Inferior parietal cortex (tissue), 1 donor: Measurements from ENCODE around the gene TNFSF8.

Experiments used
- DNase-seq: peaks from one replicate; pipeline ENCODE4 v3.0.0-alpha.2; 2016; ENCODE audit errors: extremely low spot score

TNFSF8 gene

DNA sequence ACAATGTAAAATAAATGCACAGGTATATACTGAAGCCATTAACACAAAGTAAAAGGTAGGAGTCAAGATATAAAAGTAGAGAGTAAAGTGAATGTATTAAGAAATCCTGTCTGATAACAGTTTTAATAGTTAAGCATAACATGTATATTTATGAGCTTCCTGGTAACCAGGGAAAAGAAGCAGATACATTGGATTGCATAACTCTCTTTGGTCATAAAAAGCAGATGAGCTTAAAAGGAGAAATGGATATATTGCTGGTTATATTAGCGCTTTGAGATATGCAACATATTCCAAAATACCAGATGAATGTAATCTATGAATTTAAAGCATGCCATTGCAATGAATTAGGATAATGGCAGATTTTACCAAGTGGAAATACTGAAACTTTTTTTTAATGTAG lies 6.2 kb upstream of the TNFSF8 start:
- DNase-seq: no peak

DNA sequence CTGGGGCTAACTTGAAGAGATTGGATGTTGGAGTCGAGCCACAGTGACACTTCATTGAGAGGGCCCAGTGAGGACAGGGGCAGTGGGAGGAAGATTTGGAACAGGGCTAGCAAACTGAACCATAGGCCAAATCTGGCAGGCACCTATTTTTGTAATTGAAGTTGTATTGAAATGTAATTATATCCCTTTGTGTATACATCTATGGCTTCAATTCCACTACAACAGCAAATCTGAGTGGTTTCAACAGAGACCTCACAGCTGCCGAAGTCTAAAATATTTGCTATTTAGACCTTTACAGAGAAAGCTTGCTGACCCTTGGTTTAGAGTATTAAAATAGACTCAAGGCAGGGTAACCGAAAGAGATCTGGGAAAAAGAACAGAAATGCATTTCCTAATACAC lies 4.7 kb upstream of the TNFSF8 start:
- DNase-seq: no peak

DNA sequence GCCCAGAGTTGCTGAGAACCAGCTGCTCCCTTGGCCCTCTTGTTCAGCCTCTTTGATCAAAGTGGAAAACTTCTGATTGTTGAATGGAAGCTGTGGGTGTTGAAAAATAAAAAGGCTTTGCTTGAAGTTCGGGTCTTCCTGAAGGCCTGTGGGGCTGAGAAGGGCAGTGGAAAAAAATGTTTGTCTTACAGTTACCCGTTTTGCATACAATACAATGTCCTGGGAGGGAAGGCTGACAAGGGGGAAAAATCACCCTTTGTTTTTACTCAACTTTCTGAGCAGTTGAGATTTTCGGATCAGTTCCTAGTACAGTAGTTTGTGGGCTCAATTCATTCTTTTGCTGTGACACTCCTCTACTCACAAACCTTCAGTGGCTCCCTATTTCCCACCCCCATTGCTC lies 2.1 kb upstream of the TNFSF8 start:
- no peak for DNase-seq

DNA sequence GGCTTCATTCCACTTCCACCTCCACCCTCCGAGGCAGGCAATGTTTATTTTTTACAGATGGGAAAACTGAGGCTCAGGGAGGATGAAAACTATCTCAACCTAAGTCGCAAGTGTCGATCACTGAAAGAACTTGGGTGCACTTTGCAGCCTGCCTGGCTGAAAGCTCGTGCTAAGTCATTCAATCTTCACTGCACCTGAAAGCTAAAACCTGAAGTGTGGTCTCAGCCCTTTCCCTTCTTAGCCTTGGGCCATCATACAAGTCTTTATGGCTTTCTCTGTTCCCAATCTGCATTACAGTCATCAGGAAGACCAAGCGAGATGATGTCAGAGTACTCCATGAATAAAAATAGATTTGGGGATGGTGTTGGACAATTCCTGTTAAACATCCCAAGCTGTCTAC lies 1.0 kb upstream of the TNFSF8 start:
- no peak for DNase-seq

DNA sequence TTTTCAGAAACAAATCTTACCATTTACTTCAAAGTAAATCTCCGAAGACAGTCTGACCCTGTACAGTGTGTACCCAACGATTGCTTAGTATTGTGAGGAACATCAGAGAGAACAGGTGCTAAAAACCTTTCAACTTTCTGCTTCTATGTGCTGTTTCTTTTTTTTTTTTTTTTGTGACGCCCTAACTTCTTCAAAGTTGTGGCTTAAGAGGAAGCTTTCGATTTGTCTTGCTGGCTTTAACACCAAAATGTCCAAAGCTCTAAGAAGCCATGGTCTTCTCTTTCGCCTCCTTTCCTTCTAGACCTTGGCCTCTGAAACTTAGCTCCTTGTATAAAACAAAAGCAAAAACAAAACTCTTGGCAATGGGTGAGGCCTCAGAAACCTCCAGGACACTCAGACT lies 1.2 kb downstream of the TNFSF8 start:
- no peak for DNase-seq

DNA sequence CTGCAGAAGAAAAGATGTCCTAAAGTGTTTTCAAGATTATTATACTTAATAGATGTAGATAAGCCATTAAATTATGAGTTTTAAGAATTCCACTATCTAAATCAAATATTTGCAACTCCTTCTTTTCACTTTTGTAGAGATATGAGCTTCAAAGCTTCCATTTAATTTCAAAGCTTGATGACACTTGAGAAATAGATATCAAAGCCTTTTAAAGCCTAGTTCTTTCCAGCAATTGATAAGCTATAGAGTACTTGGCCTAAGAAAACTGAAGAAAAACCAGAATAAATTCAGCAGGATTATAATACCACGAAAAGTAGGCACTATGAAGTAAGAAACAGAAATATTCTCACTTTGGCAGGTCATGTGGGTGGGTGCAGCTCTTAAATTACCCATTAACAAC lies 1.7 kb downstream of the TNFSF8 start:
- DNase-seq: no peak

DNA sequence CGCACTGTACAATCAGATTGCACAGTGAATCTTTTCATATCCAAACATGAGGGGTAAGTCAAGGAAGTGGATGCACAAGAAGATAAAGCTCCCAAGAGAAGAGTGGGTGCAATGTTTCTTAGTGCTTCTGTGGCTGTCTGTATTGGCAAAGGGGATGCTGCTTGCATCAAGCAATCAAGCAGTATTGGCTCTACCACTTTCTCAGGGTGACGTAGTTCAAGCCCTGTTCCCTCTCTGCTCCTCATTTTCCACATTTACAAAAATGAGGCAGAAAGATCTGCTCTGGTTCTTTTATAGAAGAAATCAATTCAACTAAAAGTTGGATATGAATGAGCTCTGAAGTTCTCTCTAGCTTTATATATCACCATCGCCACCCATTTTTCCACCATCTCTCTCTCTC lies 2.3 kb downstream of the TNFSF8 start:
- no peak for DNase-seq

DNA sequence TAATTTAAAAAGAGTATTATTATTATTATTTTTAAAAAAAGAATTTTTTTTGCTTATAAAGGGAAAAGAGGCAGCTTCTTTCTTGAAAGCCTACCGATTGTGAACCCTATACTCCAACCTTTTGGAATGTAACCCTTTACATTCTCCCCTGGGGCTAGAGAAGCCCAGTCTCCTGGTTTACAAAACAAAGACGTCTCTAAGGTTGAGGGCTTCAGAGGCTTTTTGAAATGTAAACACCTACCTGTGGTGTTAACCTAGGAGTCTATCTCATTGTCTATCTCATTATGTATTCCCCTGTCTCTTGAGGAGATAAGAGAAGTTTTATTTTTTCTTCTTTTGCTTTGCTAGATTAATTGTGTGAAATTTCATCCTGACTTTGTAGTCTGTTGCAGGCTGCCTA lies 4.7 kb downstream of the TNFSF8 start:
- DNase-seq: no peak

DNA sequence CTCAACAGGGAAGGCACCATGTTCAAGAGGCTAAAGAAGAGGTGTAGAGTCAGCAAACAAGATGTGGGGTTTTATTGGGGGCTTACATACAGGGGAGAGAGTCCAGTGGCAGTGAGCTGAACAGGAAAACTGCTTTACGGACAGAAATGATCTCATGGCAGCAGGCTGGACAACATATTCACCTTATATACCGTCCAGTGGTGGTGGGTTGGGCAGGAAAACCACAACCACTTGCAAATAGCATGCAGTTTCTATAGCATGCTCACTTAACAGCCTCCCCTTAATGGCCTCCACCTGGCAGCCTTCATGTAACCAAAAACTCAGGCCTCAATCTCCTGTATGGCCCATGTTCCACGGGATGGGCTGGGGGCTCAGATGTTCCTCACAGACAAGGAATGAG lies 5.4 kb downstream of the TNFSF8 start:
- no peak for DNase-seq

DNA sequence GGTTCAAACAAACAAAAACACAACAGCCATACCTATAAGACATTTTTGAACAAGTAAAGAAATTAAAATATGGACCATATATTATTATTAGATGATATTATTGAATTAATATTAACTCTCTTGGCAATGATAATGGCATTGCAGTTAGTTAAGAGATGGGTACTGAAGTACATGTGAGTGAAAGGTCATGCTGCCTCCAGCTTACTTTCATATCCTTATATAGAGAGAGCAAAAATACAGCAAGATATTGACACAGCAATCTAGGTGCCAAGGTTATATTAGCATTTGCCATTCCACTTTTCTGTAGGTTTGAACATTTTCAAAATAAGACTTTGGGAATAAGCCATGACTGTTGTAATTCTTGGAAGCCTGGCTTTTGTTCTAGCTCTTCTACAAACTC lies 6.1 kb downstream of the TNFSF8 start:
- DNase-seq: no peak

DNA sequence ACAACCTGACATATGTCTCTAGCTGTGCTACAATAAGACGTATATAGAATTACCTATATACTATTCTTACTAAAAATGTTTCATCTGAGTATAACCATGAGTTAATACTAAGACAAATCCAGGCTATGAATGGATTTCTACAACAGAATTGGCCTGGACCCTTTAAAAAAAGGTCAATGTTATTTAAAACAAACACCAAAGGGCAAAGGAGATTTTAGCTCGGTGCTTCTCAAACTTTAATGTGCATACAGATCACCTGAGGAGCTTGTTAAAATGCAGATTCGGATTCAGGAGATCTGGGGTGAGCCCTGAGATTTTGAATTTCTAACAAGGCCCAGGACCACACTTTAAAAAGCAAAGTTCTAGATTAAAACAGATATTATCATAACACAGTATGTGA lies 6.5 kb downstream of the TNFSF8 start:
- no peak for DNase-seq

DNA sequence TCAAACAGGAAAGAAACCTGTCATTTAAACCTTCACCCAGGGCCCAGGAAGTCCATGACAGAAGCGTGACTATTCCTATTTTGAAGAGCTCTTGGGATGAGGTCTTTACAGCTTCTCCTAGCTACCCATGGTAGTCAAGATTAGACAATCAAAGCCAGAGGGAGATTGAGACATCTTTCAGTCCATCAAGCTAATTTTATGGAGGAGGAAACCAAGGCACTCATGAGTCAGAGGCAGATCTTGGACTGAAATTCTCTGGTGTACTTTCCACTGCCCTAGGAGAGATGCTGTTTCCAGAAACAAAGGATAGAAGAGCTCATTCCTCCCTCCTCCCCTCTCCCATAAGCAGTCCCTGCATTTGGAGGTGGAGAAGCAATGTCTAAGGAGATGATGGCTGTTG lies 9.2 kb downstream of the TNFSF8 start:
- DNase-seq: no peak

DNA sequence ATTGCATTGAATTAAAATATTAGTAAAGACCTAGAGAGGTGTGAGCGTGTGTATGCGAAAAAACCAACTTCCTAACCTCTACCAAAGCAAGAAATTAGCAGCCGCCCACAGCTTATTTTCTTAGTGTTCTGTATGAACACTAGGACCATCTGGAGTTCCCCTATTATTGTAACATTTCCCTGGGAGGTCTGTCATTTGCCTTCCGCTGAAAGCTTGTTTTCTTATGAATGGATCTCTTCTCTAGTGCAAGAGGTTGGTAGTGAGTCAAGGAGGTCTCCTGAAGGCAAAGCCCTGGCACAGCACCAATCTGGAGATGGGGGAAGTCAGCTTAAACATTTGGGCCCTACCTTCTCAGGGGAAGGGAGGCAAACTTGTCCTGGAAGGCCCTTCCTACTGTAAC lies 10.8 kb downstream of the TNFSF8 start:
- no peak for DNase-seq

DNA sequence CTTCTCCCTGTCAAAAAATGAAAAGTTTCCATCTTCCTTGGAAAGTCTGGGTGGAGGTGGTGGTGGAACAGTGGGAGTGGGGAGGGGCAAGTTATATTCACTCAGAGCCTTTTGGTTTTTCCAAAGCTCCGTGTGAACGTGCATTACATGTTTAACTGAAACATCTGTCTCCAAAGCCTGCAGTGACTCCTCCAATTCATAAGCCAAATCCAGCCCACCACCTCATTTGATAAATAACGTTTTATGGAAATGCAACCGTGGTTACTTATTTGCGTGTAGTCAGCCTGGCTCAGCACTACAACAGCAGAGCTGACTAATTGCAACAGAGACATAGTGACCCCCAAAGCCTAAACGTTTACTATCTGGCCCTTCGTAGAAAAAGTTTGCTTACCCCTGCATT lies 13.9 kb downstream of the TNFSF8 start:
- DNase-seq: no peak

DNA sequence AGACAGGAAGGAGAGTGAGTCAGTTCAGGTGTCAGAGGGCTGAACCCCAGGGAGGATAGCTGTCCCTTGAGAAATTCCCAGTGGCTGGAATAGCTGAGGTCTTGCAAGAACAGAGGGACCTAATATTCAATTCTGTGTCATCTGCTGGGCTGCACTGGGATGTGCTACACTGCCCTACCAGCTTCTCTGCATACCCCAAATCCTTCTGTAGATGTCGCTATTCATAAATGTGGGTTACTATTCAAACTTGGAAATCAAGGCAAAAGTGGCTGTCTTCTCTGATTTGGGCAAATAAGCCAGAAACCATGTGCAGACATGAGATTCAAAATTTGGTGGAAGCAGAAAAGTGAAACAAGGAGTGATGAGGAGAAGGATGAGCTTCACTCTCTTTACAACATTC lies 16.3 kb downstream of the TNFSF8 start:
- no peak for DNase-seq

DNA sequence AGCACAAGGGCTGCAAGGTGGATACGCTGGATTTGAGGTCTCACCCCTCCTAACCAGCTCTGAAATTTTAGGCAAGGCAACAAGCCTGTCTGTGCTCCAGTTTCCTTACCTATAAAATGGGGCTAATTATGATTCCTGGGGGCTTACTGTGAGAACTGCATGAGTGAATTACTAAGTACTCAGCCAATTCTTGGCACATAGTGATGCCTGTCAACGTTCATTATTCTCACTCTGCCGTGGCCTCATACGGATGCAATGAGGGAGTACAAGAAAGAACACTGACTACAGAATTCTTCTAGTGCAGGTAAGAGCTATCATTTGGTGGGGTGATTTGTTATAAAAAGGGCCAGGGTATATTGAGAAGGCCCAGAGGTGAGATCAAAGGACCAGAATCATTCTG lies 16.7 kb downstream of the TNFSF8 start:
- DNase-seq: no peak

DNA sequence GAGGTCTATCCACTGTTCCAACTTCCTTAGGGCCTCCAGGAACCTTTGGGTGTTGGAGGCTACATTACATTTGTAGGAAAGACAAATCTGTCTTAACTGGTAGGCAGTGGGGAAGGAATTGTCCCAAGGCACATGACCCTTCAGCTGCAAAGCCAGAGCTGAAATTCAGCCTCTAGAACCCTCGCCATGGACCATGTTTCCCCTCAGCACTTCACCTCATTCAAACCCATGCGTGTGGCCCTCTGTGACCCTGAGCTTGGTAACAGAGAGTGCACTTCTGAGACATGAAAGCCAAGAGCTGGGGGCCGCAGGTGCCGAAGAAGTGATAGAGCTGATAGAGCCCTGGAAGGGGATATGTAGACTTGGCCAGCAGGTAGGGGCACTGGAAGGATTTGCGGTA lies 17.2 kb downstream of the TNFSF8 start:
- no peak for DNase-seq

DNA sequence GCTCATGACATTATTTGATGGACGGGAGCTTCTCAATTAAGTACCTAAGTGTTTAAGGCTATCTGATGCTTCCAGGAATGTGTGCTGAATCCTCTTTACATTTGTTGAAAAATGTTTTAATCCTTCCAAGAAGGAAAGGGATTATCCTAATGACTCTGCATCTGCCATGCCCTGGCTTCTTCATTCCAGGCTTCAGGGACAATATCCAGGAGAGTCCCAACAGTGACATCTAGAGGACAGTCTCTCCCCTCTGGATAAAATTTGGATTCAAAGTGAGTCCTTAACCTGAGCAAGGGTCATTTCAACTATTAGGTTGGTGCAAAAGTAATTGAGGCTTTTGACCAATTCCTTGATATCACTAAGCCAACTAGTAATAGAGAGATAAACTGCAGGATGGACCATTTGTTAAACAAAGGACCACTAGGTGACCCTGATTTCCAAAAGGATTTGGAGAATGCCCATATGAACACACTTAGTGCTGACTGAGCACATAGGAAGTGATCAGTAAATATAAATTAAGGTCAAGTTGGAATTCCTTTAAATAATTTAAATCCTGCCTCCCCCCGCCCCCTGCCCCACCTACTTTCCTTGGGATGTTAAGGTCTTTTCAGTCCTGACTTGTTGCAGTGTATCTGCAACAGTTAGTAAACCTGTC lies 19.1 kb downstream of the TNFSF8 start:
- peak; percentile 76 for DNase-seq

DNA sequence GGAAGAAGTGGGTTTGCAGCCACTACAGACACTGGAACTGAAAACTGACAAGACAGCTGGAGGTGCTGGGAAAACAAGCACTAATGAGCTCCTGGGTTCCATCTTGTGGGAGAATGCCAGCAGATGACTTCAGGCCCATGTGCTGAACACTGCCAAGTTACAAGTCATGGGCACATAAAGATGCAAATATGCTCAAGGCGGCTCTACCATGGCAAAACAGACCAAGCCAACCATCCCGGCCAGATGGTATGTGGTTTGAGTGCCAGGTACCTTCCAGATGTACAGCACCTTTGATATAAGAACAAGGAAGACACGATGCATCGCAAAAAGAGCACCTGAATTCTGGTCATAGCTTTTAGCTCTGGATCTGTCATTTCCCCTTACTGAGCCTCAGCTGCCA lies 19.9 kb downstream of the TNFSF8 start:
- DNase-seq: no peak

DNA sequence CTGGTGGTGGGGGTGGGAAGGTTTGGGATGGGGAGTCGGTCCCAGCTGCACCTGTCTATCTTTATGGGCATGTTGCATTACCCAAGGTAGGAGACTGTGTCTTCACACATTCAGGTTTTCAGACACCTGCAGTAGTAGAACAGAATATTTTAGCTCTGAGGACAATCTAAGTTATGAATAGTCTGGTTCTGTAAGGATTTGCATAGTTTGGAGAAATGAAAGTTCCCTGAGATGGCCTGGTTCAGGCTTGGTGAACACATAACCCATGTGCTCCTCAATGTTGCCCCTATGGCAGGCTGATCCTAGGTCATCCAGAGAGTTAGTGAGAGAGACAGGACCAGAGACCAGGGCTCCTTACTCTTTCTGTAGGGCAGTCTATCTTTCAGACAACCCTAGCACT lies 20.7 kb downstream of the TNFSF8 start:
- no peak for DNase-seq

DNA sequence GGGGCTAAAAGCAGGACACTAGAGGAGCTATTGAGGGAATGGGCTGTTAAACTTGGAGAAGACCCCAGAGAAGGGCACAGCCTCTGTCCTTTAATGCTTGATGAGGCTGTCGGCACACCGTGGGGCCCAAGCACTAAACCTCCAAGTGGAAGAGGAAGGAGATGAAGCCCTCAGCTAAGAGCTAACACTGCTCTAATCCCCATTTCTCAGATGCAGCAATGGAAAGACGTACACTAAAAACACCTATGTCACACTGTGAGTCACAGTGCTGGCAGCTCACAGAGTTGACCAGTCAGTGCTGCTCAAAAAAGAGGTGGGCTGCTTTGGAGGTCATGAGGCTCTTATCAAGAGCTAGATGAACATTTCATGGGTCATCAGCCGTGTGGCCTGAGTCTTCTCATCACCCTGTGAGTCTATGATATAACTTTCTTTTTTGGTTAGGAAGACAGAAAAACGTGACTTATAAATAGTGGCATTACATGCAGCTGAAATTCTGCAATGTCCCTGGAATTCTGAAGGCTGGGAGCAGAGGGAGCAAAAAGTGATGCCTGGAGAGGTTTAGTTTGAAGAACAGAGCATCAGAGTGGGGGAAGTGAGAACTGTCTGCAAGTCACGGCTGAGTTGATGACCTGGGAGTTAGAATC lies 21.5 kb downstream of the TNFSF8 start:
- DNase-seq: no peak

DNA sequence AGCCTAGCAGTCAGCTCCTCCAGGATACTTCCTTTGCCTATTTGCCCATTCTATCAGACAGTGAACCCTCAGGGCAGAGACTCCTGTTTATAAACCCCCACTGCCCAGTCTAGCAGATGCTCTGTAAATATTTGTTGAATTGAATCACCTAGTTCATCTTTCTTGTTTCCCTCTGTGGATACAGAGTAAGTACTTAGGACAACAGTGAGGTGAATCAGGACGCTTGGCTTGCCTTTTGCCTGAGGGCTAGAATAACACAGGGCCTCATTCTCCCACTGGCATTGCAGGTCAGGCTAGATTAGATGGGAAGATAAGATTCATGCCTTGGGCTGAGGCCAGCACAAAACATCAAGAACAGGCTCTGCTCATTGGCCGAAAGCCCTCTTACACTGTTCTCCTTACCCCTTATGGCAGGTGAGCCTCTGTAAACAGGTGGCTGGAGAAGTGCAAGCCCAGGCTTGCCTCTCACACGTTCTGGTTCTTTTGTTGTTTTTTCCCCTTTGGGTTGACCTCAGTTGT lies 22.2 kb downstream of the TNFSF8 start:
- no peak for DNase-seq

DNA sequence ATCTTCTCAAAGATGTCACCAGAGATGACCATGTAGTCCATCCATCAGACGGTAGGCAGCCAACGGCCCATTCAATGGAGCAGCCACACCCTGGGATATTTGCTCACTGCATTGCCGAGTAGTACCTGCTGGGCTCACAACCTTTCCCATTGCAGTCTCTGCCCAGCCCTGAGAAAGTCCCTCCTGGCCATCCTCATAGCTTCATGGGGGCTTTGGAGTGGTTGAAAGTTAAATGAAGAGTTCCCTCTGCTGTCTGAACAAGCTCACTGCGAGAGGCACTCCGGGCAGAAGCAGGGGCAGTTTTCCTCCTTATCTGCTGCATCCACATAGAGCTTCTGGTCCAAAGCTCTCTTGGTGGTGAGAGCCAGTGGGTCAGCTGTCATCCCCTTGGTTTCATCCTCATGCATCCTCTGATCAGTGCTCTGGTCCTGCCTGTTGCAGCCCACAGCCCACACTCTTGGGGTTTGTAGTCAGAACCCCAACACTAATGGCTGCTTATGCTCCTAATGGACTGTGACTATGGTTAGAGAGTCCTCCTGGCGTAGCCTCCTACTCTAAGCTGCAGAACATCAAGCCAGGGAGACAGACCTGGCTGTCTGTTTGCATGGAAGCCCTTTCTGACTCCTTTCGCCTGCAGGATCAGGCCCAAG lies 23.3 kb downstream of the TNFSF8 start:
- no peak for DNase-seq
